ENCODE data around the gene PARP1. TPM values are rescaled to one million over a fixed set of nuclear protein-coding genes. Genes with fewer than 3 reads are reported as not detected.

PARP1 gene
- total RNA-seq, 1 donor from 2014 or later: 91.1 TPM

DNA sequence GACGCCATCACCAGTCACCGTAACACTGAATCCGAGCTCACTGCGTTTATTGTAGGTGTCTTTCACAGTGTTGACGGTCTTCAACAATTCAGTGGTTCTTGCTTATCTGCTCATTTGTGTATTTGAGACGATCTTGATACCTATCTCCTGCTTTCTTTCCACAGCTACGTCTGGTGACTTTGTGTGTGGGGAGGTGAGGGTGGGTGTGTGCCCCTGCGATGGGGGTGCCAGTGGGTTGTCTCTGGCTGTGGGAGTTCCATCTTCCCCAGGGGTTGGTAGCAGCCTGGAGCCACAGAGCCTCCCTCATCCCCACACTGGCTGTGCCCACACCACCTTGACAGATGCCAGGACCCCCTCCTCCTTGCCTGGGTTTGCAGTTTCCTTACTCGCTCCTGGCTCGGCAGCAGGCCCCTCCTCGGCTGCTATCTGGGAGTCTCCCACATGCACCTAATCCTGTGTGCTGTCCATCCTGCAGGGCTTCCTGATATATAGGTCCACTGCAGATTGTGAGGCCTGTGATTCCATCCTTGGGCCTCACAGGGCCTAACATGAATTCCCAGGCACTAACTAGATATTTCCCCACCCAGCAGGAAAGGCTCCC is 6.3 kb upstream of the PARP1 start:
- no peaks in the 10 kb centered on the region for H3K36me3 ChIP-seq (ENCODE audit: control insufficient read depth, insufficient read depth, low read length)
- TF ChIP-seq, protein P1, sequence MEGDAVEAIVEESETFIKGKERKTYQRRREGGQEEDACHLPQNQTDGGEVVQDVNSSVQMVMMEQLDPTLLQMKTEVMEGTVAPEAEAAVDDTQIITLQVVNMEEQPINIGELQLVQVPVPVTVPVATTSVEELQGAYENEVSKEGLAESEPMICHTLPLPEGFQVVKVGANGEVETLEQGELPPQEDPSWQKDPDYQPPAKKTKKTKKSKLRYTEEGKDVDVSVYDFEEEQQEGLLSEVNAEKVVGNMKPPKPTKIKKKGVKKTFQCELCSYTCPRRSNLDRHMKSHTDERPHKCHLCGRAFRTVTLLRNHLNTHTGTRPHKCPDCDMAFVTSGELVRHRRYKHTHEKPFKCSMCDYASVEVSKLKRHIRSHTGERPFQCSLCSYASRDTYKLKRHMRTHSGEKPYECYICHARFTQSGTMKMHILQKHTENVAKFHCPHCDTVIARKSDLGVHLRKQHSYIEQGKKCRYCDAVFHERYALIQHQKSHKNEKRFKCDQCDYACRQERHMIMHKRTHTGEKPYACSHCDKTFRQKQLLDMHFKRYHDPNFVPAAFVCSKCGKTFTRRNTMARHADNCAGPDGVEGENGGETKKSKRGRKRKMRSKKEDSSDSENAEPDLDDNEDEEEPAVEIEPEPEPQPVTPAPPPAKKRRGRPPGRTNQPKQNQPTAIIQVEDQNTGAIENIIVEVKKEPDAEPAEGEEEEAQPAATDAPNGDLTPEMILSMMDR (IDR thresholded peaks at IDR 0.05; ENCODE audit: insufficient read depth, low read length, poor library complexity, severe bottlenecking): no peak
- H3K4me3 ChIP-seq (ENCODE audit: low read depth, low read length): no peak overlapping the region
- no peak for DNase-seq (ENCODE audit: low read depth)
- peaks cover 3% of the 10 kb centered on the region for H3K27me3 ChIP-seq (ENCODE audit: control insufficient read depth, insufficient read depth, low read length)

DNA sequence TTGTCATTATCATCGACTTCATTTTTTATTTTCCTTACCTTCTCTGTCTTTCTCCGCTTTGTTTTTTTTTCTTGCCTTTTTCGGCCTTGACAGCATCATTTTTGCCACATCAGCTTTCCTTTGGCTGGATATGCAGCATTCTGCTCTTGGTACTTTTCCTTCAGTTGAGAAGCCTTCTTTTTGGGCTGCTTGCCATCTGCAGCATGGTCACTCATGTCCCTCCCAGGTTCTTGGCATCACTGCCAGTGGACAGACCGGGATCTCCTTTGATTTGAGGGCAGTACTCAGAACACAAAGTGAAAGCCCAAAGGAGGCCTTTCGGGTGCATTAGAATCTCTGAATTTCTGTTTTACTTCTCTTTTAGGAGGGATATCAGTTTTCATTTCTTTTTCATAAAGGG is 3.7 kb upstream of the PARP1 start:
- H3K4me3 ChIP-seq (ENCODE audit: low read depth, low read length): no peak overlapping the region
- H3K27me3 ChIP-seq (ENCODE audit: control insufficient read depth, insufficient read depth, low read length): peaks cover 3% of the 10 kb centered on the region
- no peaks in the 10 kb centered on the region for H3K36me3 ChIP-seq (ENCODE audit: control insufficient read depth, insufficient read depth, low read length)
- TF ChIP-seq, protein P1 (IDR thresholded peaks at IDR 0.05; ENCODE audit: insufficient read depth, low read length, poor library complexity, severe bottlenecking): no peak
- no peak for DNase-seq (ENCODE audit: low read depth)

DNA sequence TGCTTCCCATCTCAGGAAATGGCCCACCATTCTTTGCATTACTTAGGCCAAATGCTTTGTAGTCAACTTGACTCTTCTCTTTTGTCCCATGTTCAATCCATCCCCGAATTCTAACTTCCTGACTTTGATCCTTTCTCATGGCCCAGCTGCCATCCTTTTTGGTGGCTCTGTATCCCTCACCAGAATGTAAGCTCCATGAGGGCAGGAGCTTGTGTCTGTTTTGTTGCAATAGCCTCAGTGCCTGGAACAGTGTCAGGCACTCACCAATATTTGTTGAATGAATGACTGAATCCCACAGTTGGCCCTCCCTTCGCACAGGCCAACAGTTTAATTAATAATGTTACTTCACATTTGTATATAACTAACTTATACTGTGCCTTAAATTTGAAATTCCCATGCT is 3.1 kb upstream of the PARP1 start:
- Histone ChIP-seq H3K4me3 (ENCODE audit: low read depth, low read length) (no peak overlapping the region), H3K36me3 (ENCODE audit: control insufficient read depth, insufficient read depth, low read length) (no peaks in the 10 kb centered on the region), H3K27me3 (ENCODE audit: control insufficient read depth, insufficient read depth, low read length) (peaks cover 3% of the 10 kb centered on the region)
- TF ChIP-seq, protein P1 (IDR thresholded peaks at IDR 0.05; ENCODE audit: insufficient read depth, low read length, poor library complexity, severe bottlenecking): no peak
- DNase-seq (ENCODE audit: low read depth): no peak

- Histone ChIP-seq H3K27me3 (ENCODE audit: control insufficient read depth, insufficient read depth, low read length) (peaks cover 3% of the 10 kb centered on the region), H3K4me3 (ENCODE audit: low read depth, low read length) (no peak overlapping the region), H3K36me3 (ENCODE audit: control insufficient read depth, insufficient read depth, low read length) (no peaks in the 10 kb centered on the region)
- no peak for DNase-seq (ENCODE audit: low read depth)
- TF ChIP-seq, protein P1 (IDR thresholded peaks at IDR 0.05; ENCODE audit: insufficient read depth, low read length, poor library complexity, severe bottlenecking): no peak
These were observed 1.5 kb upstream of the PARP1 start for GRCh38 chr1:226409392-226409791.

GRCh38 chr1:226408285-226409184 is 642 bp upstream of the PARP1 start:
- H3K4me3 ChIP-seq (ENCODE audit: low read depth, low read length): peak overlapping the region; percentile 65
- no peak for DNase-seq (ENCODE audit: low read depth)
- no peaks in the 10 kb centered on the region for H3K27me3 ChIP-seq (ENCODE audit: control insufficient read depth, insufficient read depth, low read length)
- no peaks in the 10 kb centered on the region for H3K36me3 ChIP-seq (ENCODE audit: control insufficient read depth, insufficient read depth, low read length)
- TF ChIP-seq, protein P1 (IDR thresholded peaks at IDR 0.05; ENCODE audit: insufficient read depth, low read length, poor library complexity, severe bottlenecking): no peak

Measured in kidney epithelial cell (primary cell).